GM10266 (cell line): ENCODE data around the gene TTLL3.

Experiments used
- DNase-seq: peaks from one replicate; pipeline ENCODE4 v3.0.0; 2012; ENCODE audit errors: extremely low spot score
- TF ChIP-seq, protein P1 (sequence below): IDR thresholded peaks from 2 replicates; pipeline ENCODE4 v1.5.1; 2012; ENCODE audit warnings: mild to moderate bottlenecking, low read depth; ENCODE audit not compliant: control insufficient read depth, insufficient read depth; ENCODE audit errors: missing control alignments

The TTLL3 gene

GRCh38 chr3:9809615-9810432, at the start of gene TTLL3:
TSS of gene TTLL3 (plus strand) at chr3:9810262. CDS start at chr3:9810662, 400 bp downstream.
- TF ChIP-seq, protein P1, sequence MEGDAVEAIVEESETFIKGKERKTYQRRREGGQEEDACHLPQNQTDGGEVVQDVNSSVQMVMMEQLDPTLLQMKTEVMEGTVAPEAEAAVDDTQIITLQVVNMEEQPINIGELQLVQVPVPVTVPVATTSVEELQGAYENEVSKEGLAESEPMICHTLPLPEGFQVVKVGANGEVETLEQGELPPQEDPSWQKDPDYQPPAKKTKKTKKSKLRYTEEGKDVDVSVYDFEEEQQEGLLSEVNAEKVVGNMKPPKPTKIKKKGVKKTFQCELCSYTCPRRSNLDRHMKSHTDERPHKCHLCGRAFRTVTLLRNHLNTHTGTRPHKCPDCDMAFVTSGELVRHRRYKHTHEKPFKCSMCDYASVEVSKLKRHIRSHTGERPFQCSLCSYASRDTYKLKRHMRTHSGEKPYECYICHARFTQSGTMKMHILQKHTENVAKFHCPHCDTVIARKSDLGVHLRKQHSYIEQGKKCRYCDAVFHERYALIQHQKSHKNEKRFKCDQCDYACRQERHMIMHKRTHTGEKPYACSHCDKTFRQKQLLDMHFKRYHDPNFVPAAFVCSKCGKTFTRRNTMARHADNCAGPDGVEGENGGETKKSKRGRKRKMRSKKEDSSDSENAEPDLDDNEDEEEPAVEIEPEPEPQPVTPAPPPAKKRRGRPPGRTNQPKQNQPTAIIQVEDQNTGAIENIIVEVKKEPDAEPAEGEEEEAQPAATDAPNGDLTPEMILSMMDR, result no peak
- peak; percentile 68 for DNase-seq

DNA sequence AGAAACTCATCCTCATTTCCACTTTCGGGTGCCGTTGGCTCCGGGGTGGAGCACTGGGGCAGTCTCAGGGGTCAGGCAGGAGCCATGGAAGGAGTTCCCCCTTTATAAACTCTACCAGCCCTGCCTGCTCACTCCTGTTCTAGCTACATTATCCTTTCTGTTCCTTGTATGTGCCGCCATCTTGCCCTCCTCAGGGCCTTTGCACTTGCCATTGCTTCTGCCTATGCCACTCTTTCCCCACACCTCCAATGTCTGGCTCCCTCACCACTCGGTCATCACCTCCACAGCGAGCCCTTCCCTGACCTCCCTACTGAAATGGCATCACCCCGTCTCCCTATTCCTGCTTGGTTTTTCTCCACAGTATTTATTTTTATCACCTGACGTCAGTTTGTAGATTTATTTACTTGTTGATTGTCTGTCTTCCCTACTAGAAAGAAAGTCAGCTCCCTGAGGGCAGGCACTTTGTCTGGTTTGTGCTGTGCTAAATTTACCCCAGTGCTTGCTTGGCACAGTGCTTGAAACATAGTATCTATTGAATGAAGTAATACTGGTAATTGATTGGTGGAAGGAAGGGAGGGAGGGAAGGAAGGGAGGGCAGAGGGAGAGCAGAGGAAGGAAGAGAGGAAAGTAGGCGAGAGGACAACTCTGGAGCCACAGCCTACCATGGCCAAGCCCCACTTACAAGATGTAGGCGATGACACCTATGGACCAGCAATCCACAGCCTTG, 49.1 kb upstream of the TTLL3 start:
- DNase-seq, result no peak
- TF ChIP-seq, protein P1, result no peak

DNA sequence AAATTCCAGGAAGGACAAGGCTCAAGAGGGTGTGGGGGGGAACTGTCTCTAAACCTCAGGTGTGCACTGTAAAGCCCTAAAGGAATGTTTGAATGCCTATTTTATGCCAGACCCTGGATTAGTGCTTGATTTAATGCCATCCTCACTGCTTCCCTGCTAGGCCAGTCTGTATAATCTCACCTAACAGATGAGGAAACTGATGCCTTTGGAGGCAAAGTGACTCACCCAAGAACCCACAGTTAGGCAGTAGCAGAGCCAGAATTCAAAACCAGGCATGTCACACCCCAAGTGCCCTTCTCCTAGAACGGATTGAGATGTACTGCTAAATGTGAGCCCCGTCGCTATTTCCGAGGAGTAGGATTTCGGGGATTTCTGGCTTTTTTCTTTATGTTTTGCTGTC, 48.1 kb upstream of the TTLL3 start:
- no peak for DNase-seq
- TF ChIP-seq, protein P1, result no peak

- DNase-seq, result no peak
- TF ChIP-seq, protein P1, result no peak
Measured at GRCh38 chr3:9762871-9763270, 47.2 kb upstream of the TTLL3 start.

DNA sequence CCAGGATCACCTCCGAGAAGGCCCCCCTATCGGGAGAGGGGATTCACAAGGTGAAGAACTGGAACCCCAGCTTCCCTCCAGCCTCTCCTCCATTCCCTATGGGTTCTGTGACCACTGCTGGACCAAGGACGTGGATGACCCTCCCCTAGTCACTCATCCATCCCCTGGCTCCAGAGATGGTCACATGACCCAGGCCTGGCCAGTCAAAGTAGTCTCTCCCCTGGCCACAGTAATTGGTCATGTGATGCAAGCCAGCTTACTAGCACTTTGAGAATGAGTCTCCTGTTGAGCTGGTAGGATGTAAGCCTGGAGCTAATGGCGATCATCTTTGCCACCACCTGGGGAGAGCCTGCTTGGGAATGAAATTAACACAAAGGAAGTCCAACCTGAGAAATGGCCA, 44.2 kb upstream of the TTLL3 start:
- TF ChIP-seq, protein P1, result no peak
- no peak for DNase-seq

DNA sequence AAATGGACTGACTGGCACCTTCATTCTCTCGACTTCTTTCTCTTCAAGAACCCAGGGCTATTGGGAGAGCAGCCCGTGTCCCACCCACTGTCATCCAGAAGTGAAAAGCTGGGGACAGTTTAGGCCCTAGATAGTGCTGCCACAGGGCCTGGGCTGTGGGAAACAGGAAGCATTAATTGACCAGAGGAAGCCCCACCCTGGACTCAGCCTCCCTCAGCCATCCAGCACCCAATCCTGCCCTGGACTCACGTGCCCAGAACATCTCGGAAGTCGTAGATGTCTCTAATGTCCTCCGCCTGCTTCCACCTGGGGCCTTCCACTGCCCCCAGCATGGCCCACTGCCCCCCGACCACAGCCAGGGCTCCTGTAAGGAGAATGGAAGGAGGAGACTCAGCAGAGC, 42.6 kb upstream of the TTLL3 start:
- DNase-seq, result no peak
- TF ChIP-seq, protein P1, result no peak
